Measurements from ENCODE around the gene SLC25A34.

DNA sequence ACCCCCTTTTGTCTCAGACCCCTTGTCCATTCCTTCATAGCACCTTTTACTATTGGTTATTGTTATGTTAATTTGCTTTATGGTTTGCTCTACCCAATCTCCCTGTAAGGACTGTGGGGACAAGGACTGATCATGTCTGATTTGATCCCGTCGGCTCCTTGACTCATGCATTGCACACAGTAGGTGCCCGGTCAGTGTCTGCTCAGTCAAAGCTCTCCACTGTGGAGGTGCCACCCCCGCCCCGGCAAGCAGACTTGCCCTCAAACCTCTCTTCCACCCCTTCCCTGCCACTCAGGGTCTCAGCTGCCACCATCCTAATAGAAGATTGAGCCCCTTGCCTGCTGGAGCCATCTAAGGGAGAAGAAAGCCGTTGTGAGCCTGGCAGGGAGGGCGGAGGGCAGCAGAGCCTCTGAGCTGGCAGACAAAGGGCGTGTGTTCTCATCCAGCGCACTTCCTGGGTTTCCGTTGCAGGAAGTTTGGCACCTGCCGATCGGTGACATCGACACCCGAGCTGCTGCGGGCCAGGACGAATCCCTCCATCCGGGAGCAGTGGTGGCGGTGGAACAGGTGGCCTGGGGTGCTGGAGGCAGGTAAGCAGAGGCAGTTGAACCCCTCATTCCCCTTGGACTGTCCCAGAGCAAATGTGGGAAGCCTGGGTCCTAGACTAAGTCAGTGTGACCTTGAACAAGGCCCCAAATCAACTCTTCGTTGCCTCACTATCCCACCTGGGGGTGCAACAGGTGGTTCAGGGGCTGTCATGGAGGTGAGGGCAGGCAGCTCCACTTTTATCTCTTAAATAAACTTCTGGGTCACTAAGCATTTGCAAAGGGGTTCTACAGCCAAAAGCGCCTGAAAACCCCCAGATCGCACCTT, 20.3 kb downstream of the SLC25A34 start:
- TF ChIP-seq, protein P1, sequence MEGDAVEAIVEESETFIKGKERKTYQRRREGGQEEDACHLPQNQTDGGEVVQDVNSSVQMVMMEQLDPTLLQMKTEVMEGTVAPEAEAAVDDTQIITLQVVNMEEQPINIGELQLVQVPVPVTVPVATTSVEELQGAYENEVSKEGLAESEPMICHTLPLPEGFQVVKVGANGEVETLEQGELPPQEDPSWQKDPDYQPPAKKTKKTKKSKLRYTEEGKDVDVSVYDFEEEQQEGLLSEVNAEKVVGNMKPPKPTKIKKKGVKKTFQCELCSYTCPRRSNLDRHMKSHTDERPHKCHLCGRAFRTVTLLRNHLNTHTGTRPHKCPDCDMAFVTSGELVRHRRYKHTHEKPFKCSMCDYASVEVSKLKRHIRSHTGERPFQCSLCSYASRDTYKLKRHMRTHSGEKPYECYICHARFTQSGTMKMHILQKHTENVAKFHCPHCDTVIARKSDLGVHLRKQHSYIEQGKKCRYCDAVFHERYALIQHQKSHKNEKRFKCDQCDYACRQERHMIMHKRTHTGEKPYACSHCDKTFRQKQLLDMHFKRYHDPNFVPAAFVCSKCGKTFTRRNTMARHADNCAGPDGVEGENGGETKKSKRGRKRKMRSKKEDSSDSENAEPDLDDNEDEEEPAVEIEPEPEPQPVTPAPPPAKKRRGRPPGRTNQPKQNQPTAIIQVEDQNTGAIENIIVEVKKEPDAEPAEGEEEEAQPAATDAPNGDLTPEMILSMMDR (conservative IDR thresholded peaks at IDR 0.05; ENCODE audit: low read length), result no peak
- TF ChIP-seq EZH2phosphoT487 (IDR thresholded peaks at IDR 0.05; ENCODE audit: borderline replicate concordance, low read depth, low read length), result no peak
